Effector memory CD8-positive, alpha-beta T cell (primary cell): ENCODE results near the gene RHBDF2.
A peak's percentile ranks its signal among the peaks of the same experiment; 100 is the strongest.

Experiments
- ATAC-seq: fragments of 150-1000 bp; cut with Tn5 transposase; replicated peaks from 2 replicates; pipeline ENCODE4 v1.10.0; 2021; ENCODE audit warnings: mild to moderate bottlenecking, moderate library complexity
- DNase-seq, 3 experiments: peaks; one replicate each; pipeline ENCODE4 v3.0.0; 2021
- H3K27ac Mint-ChIP-seq, 2 donors: one replicate each; pipeline ENCODE4 v1.8.0; 2022; ENCODE audit warnings: mild to moderate bottlenecking in 2 of 2, mixed read lengths in 2 of 2, moderate library complexity in 2 of 2
- H3K27me3 Mint-ChIP-seq, 2 donors: one replicate each; pipeline ENCODE4 v1.8.0; 2022; ENCODE audit warnings: mixed read lengths in 2 of 2
- H3K36me3 Mint-ChIP-seq: one replicate; pipeline ENCODE4 v1.8.0; 2022; ENCODE audit warnings: mild to moderate bottlenecking, moderate library complexity, mixed read lengths; ENCODE audit not compliant: insufficient read depth
- H3K4me1 Mint-ChIP-seq, 2 donors: one replicate each; pipeline ENCODE4 v1.8.0; 2022; ENCODE audit warnings: low read depth in 2 of 2, mixed read lengths in 2 of 2
- H3K4me3 Mint-ChIP-seq, 2 donors: one replicate each; pipeline ENCODE4 v1.8.0; 2022; ENCODE audit warnings: mild to moderate bottlenecking in 2 of 2, mixed read lengths in 2 of 2, moderate library complexity in 2 of 2
- H3K9me3 Mint-ChIP-seq, 2 donors: one replicate each; pipeline ENCODE4 v1.8.0; 2022; ENCODE audit warnings: mixed read lengths in 2 of 2

Gene RHBDF2

GRCh38 chr17:76497979-76498875, 3.0 kb downstream of the RHBDF2 start:
- Mint-ChIP-seq H3K27me3 (no peaks in the 10 kb centered on the region), H3K4me1 (peaks cover 76 to 79% of the 10 kb centered on the region in 2 donors), H3K9me3 (no peaks in the 10 kb centered on the region), H3K4me3 (peak overlapping the region; percentile 85 to 95), H3K27ac (peak overlapping the region; percentile 97 to 99), H3K36me3 (peaks cover 32% of the 10 kb centered on the region)
- DNase-seq (no peak), ATAC-seq (no peak)

- no peak for DNase-seq
- H3K36me3 Mint-ChIP-seq = peaks cover 32% of the 10 kb centered on the region
- ATAC-seq = no peak
- H3K9me3 Mint-ChIP-seq = no peaks in the 10 kb centered on the region
- peak overlapping the region; percentile 85 to 95 for H3K4me3 Mint-ChIP-seq
- H3K4me1 Mint-ChIP-seq = peaks cover 79 to 81% of the 10 kb centered on the region in 2 donors
- no peaks in the 10 kb centered on the region for H3K27me3 Mint-ChIP-seq
- peak overlapping the region; percentile 98 to 99 for H3K27ac Mint-ChIP-seq
Observed at GRCh38 chr17:76497699-76497978, 3.6 kb downstream of the RHBDF2 start.

- H3K27ac Mint-ChIP-seq = peak overlapping the region; percentile 98 to 99
- no peaks in the 10 kb centered on the region for H3K9me3 Mint-ChIP-seq
- H3K27me3 Mint-ChIP-seq = no peaks in the 10 kb centered on the region
- DNase-seq (no peak), ATAC-seq (no peak)
- H3K4me3 Mint-ChIP-seq = peak overlapping the region; percentile 85 to 95
- peaks cover 26% of the 10 kb centered on the region for H3K36me3 Mint-ChIP-seq
- peaks cover 78 to 82% of the 10 kb centered on the region in 2 donors for H3K4me1 Mint-ChIP-seq
Observed at GRCh38 chr17:76496464-76496863, 4.8 kb downstream of the RHBDF2 start.

- peak overlapping the region; percentile 98 to 99 for H3K27ac Mint-ChIP-seq
- H3K9me3 Mint-ChIP-seq = no peaks in the 10 kb centered on the region
- peak overlapping the region; percentile 6 to 85 for H3K4me3 Mint-ChIP-seq
- DNase-seq (no peak), ATAC-seq (no peak)
- no peaks in the 10 kb centered on the region for H3K27me3 Mint-ChIP-seq
- H3K4me1 Mint-ChIP-seq = peaks cover 76 to 84% of the 10 kb centered on the region in 2 donors
- H3K36me3 Mint-ChIP-seq = peaks cover 26% of the 10 kb centered on the region
Observed at GRCh38 chr17:76495663-76496400, 5.4 kb downstream of the RHBDF2 start.

GRCh38 chr17:76493505-76494167, 7.6 kb downstream of the RHBDF2 start:
- Mint-ChIP-seq H3K27me3 (no peaks in the 10 kb centered on the region), H3K27ac (peak overlapping the region; percentile 95 to 98), H3K4me1 (peaks cover 64 to 75% of the 10 kb centered on the region in 2 donors)

GRCh38 chr17:76492989-76493501, 8.2 kb downstream of the RHBDF2 start:
- ATAC-seq (peak; percentile 43), DNase-seq (peak in 2 of 3 experiments; percentile 26 to 27)
- Mint-ChIP-seq H3K4me1 (peaks cover 58 to 69% of the 10 kb centered on the region in 2 donors), H3K4me3 (peak overlapping the region; percentile 88 to 94), H3K36me3 (peaks cover 12% of the 10 kb centered on the region), H3K27ac (peak overlapping the region; percentile 95 to 98), H3K27me3 (no peaks in the 10 kb centered on the region), H3K9me3 (no peaks in the 10 kb centered on the region)

More at GRCh38 chr17:76493505-76494167, 7.6 kb downstream of the RHBDF2 start:
- peaks cover 18% of the 10 kb centered on the region for H3K36me3 Mint-ChIP-seq
- peak overlapping the region; percentile 88 to 94 for H3K4me3 Mint-ChIP-seq
- no peaks in the 10 kb centered on the region for H3K9me3 Mint-ChIP-seq
- ATAC-seq (peak; percentile 69), DNase-seq (peak; percentile 54 to 57 (median 54))

- Mint-ChIP-seq H3K4me1 (peaks cover 52 to 65% of the 10 kb centered on the region in 2 donors), H3K27me3 (no peaks in the 10 kb centered on the region)
- DNase-seq = no peak
Observed at GRCh38 chr17:76492123-76492988, 8.9 kb downstream of the RHBDF2 start.

GRCh38 chr17:76491271-76492122, 9.7 kb downstream of the RHBDF2 start:
- Mint-ChIP-seq H3K27me3 (no peaks in the 10 kb centered on the region), H3K36me3 (peaks cover 14% of the 10 kb centered on the region), H3K27ac (peak overlapping the region; percentile 95 to 98), H3K9me3 (no peaks in the 10 kb centered on the region), H3K4me1 (peaks cover 44 to 60% of the 10 kb centered on the region in 2 donors), H3K4me3 (peak overlapping the region; percentile 88 to 94)
- no peak for ATAC-seq
- DNase-seq = no peak

More at GRCh38 chr17:76492123-76492988, 8.9 kb downstream of the RHBDF2 start:
- peak; percentile 28 for ATAC-seq
- Mint-ChIP-seq H3K4me3 (peak overlapping the region; percentile 88 to 94), H3K27ac (peak overlapping the region; percentile 95 to 98), H3K36me3 (peaks cover 14% of the 10 kb centered on the region), H3K9me3 (no peaks in the 10 kb centered on the region)

- H3K27ac Mint-ChIP-seq = peak overlapping the region; percentile 95 to 98
- no peak for ATAC-seq
- H3K4me3 Mint-ChIP-seq = no peak overlapping the region
- no peaks in the 10 kb centered on the region for H3K27me3 Mint-ChIP-seq
- no peaks in the 10 kb centered on the region for H3K9me3 Mint-ChIP-seq
- peaks cover 14% of the 10 kb centered on the region for H3K36me3 Mint-ChIP-seq
- H3K4me1 Mint-ChIP-seq = peaks cover 36 to 47% of the 10 kb centered on the region in 2 donors
- DNase-seq = no peak
Observed at GRCh38 chr17:76490112-76490710, 11.0 kb downstream of the RHBDF2 start.

GRCh38 chr17:76487451-76488192, 13.6 kb downstream of the RHBDF2 start:
- Mint-ChIP-seq H3K36me3 (peaks cover 27% of the 10 kb centered on the region), H3K9me3 (no peaks in the 10 kb centered on the region), H3K4me1 (peaks cover 19 to 32% of the 10 kb centered on the region in 2 donors), H3K27ac (peak overlapping the region in 1 of 2 donors; percentile 98), H3K27me3 (no peaks in the 10 kb centered on the region), H3K4me3 (peak overlapping the region in 1 of 2 donors; percentile 40)
- no peak for ATAC-seq
- DNase-seq = no peak

GRCh38 chr17:76485569-76485968, 15.7 kb downstream of the RHBDF2 start:
- H3K4me1 Mint-ChIP-seq = peaks cover 8 to 21% of the 10 kb centered on the region in 2 donors
- no peak overlapping the region for H3K4me3 Mint-ChIP-seq
- no peaks in the 10 kb centered on the region for H3K27me3 Mint-ChIP-seq
- no peaks in the 10 kb centered on the region for H3K9me3 Mint-ChIP-seq
- peak overlapping the region in 1 of 2 donors; percentile 77 for H3K27ac Mint-ChIP-seq
- H3K36me3 Mint-ChIP-seq = peaks cover 25% of the 10 kb centered on the region
- no peak for DNase-seq
- no peak for ATAC-seq
